ENCODE results near the gene HTRA1.

HTRA1 gene

DNA sequence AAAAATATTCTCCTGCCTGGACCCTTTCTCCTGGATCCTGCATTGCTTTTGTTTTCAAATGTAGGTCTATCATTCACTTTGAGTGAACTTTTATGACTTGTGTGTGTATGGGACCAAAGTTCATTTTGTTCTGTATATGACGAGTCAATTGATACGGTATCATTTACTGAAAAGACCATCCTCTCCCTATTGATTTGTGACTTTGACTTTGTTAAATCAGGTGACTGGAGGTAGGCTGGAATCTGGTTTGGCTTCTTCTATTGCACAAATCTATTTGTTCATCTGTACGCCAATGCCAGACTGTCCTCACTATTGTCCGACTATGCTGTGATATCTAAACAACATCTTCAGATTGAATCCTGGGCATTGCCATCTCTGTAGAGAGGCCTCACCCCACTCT is 12.2 kb upstream of the HTRA1 start:
- no peaks in the 10 kb centered on the region for H3K4me1 Mint-ChIP-seq
- no peak overlapping the region for H3K27ac Mint-ChIP-seq
- H3K27me3 Mint-ChIP-seq (ENCODE audit: low read depth, poor library complexity): peaks cover 11% of the 10 kb centered on the region
- no peak overlapping the region for H3K4me3 Mint-ChIP-seq
- TF ChIP-seq, protein P1, sequence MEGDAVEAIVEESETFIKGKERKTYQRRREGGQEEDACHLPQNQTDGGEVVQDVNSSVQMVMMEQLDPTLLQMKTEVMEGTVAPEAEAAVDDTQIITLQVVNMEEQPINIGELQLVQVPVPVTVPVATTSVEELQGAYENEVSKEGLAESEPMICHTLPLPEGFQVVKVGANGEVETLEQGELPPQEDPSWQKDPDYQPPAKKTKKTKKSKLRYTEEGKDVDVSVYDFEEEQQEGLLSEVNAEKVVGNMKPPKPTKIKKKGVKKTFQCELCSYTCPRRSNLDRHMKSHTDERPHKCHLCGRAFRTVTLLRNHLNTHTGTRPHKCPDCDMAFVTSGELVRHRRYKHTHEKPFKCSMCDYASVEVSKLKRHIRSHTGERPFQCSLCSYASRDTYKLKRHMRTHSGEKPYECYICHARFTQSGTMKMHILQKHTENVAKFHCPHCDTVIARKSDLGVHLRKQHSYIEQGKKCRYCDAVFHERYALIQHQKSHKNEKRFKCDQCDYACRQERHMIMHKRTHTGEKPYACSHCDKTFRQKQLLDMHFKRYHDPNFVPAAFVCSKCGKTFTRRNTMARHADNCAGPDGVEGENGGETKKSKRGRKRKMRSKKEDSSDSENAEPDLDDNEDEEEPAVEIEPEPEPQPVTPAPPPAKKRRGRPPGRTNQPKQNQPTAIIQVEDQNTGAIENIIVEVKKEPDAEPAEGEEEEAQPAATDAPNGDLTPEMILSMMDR (IDR thresholded peaks at IDR 0.05): no peak
- H3K9me3 Mint-ChIP-seq: peaks cover 21% of the 10 kb centered on the region
- DNase-seq: no peak
- H3K36me3 Mint-ChIP-seq (ENCODE audit: low read depth): no peaks in the 10 kb centered on the region

DNA sequence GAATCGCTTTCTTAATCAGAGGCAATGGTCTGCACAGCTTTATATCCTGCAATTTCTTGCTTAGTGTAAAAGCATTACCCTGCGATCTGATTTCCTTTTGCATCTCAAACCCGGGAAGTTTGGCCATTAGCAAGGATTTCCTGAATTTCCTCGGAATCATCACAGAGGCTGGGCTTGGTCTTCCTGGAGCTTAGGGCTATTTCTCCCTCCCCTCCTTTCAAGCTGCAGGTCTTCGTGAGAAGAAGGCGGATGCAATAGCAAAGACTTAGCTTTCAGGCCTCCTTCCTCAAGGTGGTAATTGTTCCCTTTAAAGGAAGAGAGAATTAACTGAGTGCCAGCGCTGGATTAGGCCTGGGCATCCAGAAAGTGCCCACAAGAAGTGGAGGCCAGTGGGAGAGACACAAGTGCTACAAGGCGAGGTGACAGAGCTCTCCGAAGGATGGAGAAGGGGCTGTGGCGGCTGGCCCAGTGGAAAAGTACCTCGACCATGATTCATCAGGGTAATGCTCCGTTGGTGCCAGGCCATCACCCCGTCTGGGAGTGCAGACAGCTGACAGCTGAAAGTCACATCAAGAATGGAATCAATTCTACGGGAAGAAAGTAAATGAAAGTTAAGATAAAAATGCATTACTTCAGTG is 10.9 kb upstream of the HTRA1 start:
- DNase-seq: no peak
- Mint-ChIP-seq H3K9me3 (peaks cover 17% of the 10 kb centered on the region), H3K27me3 (ENCODE audit: low read depth, poor library complexity) (peaks cover 20% of the 10 kb centered on the region), H3K27ac (no peak overlapping the region), H3K4me3 (no peak overlapping the region), H3K4me1 (no peaks in the 10 kb centered on the region), H3K36me3 (ENCODE audit: low read depth) (no peaks in the 10 kb centered on the region)
- TF ChIP-seq, protein P1 (IDR thresholded peaks at IDR 0.05): no peak

DNA sequence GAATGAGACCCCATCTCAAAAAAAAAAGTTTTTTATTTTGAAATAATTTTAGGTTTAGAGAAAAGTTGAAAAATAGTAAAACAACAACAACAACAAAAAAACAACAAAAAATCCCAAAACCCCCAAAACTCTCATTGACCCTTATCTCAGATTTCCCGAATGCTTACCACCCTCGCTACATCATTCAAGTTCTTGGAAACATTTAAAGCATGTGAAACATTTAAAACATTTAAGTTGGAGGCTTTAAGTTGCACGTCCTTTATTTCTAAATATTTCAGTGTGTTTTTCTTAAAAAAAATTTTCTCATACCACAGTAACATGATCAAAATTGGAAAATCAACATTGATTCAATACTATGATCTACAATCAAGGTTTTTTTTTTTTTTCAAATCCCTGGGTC is 7.3 kb upstream of the HTRA1 start:
- Mint-ChIP-seq H3K9me3 (no peaks in the 10 kb centered on the region), H3K4me3 (no peak overlapping the region), H3K27ac (no peak overlapping the region), H3K27me3 (ENCODE audit: low read depth, poor library complexity) (peaks cover 39% of the 10 kb centered on the region), H3K36me3 (ENCODE audit: low read depth) (no peaks in the 10 kb centered on the region), H3K4me1 (no peaks in the 10 kb centered on the region)
- no peak for DNase-seq
- TF ChIP-seq, protein P1 (IDR thresholded peaks at IDR 0.05): no peak

DNA sequence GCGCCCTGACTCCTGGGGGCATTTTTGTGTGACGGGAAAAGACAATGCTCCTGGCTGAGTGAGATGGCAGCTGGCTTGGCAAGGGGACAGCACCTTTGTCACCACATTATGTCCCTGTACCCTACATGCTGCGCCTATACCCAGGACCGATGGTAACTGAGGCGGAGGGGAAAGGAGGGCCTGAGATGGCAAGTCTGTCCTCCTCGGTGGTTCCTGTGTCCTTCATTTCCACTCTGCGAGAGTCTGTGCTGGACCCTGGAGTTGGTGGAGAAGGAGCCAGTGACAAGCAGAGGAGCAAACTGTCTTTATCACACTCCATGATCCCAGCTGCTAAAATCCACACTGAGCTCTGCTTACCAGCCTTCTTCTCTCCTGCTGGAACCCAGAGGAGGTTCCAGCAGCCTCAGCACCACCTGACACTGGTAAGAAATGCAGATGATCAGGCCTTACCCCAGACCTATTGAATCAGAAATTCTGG is 6.7 kb upstream of the HTRA1 start, which contains the start of gene ARMS2:
Gene ARMS2, plus strand, starts transcription at position 51 of the 478 bp plus-strand sequence. Its CDS starts 75 bp downstream, at position 126.
- H3K27me3 Mint-ChIP-seq (ENCODE audit: low read depth, poor library complexity): peaks cover 44% of the 10 kb centered on the region
- no peak within 1 kb of the TSS for H3K27ac Mint-ChIP-seq
- TF ChIP-seq, protein P1 (IDR thresholded peaks at IDR 0.05): no peak
- no peaks in the 10 kb centered on the region for H3K9me3 Mint-ChIP-seq
- no peak for DNase-seq
- H3K36me3 Mint-ChIP-seq (ENCODE audit: low read depth): no peaks in the 10 kb centered on the region
- no peak within 1 kb of the TSS for H3K4me3 Mint-ChIP-seq
- no peaks in the 10 kb centered on the region for H3K4me1 Mint-ChIP-seq

DNA sequence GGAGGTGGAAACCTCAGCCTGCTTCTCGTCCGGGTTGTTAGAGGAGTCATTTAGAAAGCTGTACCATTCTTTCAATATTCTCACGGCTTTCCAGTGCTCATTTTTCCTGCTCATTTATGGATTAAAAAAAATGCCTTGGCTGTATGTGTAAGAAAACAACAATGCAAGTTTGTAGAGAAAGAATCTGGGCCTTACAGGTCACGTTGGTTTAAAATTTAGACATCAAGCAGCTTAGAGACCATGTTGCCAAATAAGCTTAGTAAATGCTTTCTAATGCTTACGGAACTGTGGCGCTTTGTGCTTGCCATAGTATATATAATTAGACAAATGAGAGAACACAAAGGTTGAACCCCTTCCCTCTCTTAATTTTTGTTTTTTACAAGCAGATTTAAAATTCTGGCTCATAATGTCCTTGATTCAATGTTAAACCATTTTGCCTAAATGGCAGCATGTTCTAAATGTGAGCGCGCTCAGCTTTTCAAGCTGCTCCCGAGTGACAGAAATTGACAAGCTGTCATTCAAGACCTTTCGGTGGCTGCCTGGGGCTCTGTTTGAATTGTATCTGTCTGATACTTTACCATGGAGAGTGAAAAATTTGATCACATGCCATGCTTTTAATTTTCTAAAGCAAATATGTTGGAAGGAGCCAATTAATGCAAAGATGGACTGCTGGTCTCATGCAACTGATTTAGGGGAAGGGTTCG is 5.8 kb upstream of the HTRA1 start:
- H3K27me3 Mint-ChIP-seq (ENCODE audit: low read depth, poor library complexity): peaks cover 53% of the 10 kb centered on the region
- no peaks in the 10 kb centered on the region for H3K9me3 Mint-ChIP-seq
- no peak overlapping the region for H3K4me3 Mint-ChIP-seq
- H3K27ac Mint-ChIP-seq: no peak overlapping the region
- H3K4me1 Mint-ChIP-seq: peaks cover under 1% of the 10 kb centered on the region
- DNase-seq: no peak
- TF ChIP-seq, protein P1 (IDR thresholded peaks at IDR 0.05): no peak
- H3K36me3 Mint-ChIP-seq (ENCODE audit: low read depth): no peaks in the 10 kb centered on the region
